ENCODE results near the gene DISP3. TPM values are rescaled to one million over a fixed set of nuclear protein-coding genes. Genes with fewer than 3 reads are reported as not detected.

The DISP3 gene
- total RNA-seq, 1 donor from 2014 or later = 0.05 TPM

DNA sequence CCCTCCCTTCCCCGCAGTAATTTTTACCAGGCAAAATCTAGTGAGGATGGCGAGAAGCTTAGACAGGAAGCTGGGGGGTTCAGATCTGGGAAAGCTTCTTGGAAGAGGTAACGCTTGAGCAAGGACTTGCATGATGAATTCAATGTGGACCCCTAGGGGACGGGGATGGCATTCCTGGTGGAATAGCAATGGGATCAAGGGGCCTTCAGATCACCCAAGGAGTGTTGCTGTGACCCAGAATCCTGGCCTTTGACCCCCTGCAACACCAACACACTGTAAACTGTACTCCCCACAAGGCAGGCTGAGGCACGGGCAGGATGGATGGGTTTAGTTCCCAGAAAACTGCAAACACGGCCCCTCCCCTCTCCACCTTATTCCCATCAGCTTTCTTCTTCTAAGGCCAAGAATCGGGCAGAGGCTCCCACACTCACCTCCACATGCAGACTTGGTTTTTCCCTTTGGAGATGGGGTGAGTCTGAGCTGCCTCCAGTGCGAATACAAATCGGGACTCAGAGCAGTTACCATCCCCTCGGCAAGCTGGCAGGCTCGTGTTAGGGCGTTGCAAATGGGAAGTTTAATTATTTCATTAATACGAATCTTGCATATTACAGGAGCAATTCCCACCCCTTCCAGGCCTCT, 20.1 kb downstream of the DISP3 start:
- no peaks in the 10 kb centered on the region for H3K4me1 Mint-ChIP-seq (ENCODE audit: low read depth)
- peaks cover 13% of the 10 kb centered on the region for H3K9me3 Mint-ChIP-seq (ENCODE audit: low read depth)
- H3K27ac Mint-ChIP-seq (ENCODE audit: unreplicated experiment) = no peak overlapping the region
- peaks cover 22% of the 10 kb centered on the region for H3K27me3 Mint-ChIP-seq (ENCODE audit: low read depth)
- peaks cover 1% of the 10 kb centered on the region for H3K36me3 Mint-ChIP-seq (ENCODE audit: low read depth)
- DNase-seq (ENCODE audit: low spot score) = no peak
- H3K4me3 Mint-ChIP-seq (ENCODE audit: unreplicated experiment) = no peak overlapping the region
- TF ChIP-seq, protein P1, sequence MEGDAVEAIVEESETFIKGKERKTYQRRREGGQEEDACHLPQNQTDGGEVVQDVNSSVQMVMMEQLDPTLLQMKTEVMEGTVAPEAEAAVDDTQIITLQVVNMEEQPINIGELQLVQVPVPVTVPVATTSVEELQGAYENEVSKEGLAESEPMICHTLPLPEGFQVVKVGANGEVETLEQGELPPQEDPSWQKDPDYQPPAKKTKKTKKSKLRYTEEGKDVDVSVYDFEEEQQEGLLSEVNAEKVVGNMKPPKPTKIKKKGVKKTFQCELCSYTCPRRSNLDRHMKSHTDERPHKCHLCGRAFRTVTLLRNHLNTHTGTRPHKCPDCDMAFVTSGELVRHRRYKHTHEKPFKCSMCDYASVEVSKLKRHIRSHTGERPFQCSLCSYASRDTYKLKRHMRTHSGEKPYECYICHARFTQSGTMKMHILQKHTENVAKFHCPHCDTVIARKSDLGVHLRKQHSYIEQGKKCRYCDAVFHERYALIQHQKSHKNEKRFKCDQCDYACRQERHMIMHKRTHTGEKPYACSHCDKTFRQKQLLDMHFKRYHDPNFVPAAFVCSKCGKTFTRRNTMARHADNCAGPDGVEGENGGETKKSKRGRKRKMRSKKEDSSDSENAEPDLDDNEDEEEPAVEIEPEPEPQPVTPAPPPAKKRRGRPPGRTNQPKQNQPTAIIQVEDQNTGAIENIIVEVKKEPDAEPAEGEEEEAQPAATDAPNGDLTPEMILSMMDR (IDR thresholded peaks at IDR 0.05) = no peak

DNA sequence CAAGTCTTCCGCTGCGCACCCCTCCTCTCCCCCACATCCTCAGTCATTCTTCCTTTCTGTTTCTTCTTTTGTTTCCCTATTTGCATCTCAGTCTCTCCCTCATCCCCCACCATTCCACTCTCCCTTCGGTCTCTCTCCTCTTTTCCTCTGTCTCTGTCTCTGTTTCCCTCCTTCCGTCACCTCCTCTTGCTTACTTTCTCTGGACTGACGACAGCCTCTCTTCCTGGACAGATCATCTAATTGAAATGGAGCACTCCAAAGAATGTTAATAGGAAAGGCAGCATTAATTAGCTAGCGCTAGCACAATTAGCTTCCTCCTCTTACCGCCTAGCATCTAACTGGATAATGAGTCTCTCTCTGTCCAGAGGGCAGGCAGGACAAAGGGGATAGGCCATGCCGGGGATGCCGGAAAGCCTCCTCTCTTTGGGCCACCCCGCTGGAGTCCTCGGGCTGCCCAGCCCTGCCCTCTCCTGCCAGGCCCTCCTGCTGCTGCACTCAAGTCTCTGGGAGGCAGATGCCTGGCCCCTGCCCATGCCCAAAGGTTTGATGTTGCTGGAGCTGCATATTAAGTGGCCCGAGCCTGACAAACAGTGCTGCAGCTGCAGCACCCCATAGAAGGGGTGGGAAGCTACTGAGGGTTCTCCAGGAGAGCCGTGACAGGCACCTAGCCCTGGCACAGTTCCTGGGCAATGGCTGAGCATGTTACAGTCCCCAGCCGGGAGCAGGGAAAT, 20.8 kb downstream of the DISP3 start:
- DNase-seq (ENCODE audit: low spot score) = no peak
- H3K27ac Mint-ChIP-seq (ENCODE audit: unreplicated experiment) = no peak overlapping the region
- H3K4me1 Mint-ChIP-seq (ENCODE audit: low read depth) = no peaks in the 10 kb centered on the region
- peaks cover 18% of the 10 kb centered on the region for H3K9me3 Mint-ChIP-seq (ENCODE audit: low read depth)
- H3K27me3 Mint-ChIP-seq (ENCODE audit: low read depth) = peaks cover 22% of the 10 kb centered on the region
- TF ChIP-seq, protein P1 (IDR thresholded peaks at IDR 0.05) = no peak
- no peak overlapping the region for H3K4me3 Mint-ChIP-seq (ENCODE audit: unreplicated experiment)
- peaks cover 1% of the 10 kb centered on the region for H3K36me3 Mint-ChIP-seq (ENCODE audit: low read depth)

DNA sequence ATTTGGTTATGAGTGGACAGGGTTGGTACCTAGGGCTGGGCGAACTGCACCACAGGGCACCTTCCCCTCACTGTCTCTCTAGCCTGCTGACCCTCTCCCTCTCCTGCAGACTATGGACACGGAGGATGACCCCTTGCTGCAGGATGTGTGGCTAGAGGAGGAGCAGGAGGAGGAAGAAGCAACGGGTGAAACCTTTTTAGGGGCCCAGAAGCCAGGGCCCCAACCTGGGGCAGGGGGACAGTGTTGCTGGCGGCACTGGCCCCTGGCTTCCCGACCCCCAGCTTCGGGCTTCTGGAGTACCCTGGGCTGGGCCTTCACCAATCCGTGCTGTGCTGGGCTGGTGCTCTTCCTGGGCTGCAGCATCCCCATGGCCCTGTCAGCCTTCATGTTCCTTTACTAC, 21.9 kb downstream of the DISP3 start:
- TF ChIP-seq, protein P1 (IDR thresholded peaks at IDR 0.05) = no peak
- peaks cover 29% of the 10 kb centered on the region for H3K9me3 Mint-ChIP-seq (ENCODE audit: low read depth)

DNA sequence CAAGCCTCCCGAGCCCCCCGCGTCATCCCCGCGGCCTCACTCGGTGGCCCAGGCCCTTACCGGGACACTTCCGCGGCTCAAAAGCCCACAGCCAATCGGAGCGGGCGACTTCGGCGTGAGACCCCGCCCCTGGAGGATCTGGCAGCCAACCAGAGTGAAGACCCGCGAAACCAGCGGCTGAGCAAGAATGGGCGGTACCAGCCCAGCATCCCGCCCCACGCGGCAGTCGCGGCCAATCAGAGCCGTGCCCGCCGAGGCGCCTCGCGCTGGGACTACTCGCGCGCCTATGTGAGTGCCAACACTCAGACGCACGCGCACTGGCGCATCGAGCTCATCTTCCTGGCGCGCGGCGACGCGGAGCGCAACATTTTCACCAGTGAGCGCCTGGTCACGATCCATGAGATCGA, 22.5 kb downstream of the DISP3 start:
- TF ChIP-seq, protein P1 (IDR thresholded peaks at IDR 0.05) = no peak
- Mint-ChIP-seq H3K36me3 (ENCODE audit: low read depth) (peaks cover 1% of the 10 kb centered on the region), H3K27me3 (ENCODE audit: low read depth) (peaks cover 22% of the 10 kb centered on the region), H3K4me1 (ENCODE audit: low read depth) (no peaks in the 10 kb centered on the region), H3K4me3 (ENCODE audit: unreplicated experiment) (no peak overlapping the region), H3K9me3 (ENCODE audit: low read depth) (peaks cover 35% of the 10 kb centered on the region), H3K27ac (ENCODE audit: unreplicated experiment) (no peak overlapping the region)
- peak; percentile 82 for DNase-seq (ENCODE audit: low spot score)

More for the DNA sequence above, 21.9 kb downstream of the DISP3 start:
- Mint-ChIP-seq H3K4me3 (ENCODE audit: unreplicated experiment) (no peak overlapping the region), H3K36me3 (ENCODE audit: low read depth) (peaks cover 1% of the 10 kb centered on the region), H3K27me3 (ENCODE audit: low read depth) (peaks cover 22% of the 10 kb centered on the region), H3K27ac (ENCODE audit: unreplicated experiment) (no peak overlapping the region), H3K4me1 (ENCODE audit: low read depth) (no peaks in the 10 kb centered on the region)
- no peak for DNase-seq (ENCODE audit: low spot score)

DNA sequence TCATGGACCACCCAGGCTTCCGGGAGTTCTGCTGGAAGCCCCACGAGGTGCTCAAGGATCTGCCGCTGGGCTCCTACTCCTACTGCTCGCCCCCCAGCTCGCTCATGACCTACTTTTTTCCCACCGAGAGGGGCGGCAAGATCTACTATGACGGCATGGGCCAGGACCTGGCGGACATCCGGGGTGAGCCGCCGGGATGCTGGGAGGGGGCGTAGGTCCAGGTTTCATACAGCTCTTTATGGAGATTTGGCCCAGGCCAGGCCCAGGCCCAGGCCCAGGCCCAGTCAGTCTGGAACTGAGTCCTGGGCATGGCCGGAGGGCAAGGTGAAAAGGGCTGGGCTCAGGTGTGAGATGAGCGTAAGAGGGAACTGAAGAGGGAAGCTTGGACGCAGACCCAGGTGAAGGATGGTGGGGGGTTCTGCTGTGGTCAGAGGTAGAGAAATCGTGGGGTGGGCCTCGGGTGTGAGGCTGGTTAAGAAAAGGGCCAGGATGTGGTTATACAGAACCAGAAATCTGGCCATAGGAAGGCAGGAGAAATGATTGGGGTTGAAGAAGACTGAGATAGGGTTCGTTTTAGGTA, 23.0 kb downstream of the DISP3 start:
- Mint-ChIP-seq H3K36me3 (ENCODE audit: low read depth) (peaks cover 1% of the 10 kb centered on the region), H3K9me3 (ENCODE audit: low read depth) (peaks cover 35% of the 10 kb centered on the region), H3K4me3 (ENCODE audit: unreplicated experiment) (no peak overlapping the region), H3K27ac (ENCODE audit: unreplicated experiment) (no peak overlapping the region), H3K4me1 (ENCODE audit: low read depth) (no peaks in the 10 kb centered on the region), H3K27me3 (ENCODE audit: low read depth) (peaks cover 22% of the 10 kb centered on the region)
- peak; percentile 85 for DNase-seq (ENCODE audit: low spot score)
- TF ChIP-seq, protein P1 (IDR thresholded peaks at IDR 0.05) = no peak
